Measurements from ENCODE around the gene MPP1. TPM values are rescaled to one million over a fixed set of nuclear protein-coding genes. Genes with fewer than 3 reads are reported as not detected.

Gene MPP1
- polyA plus RNA-seq, 1 of the 3 experiments (the other 2 are of a cell fraction), result 13.3 TPM

DNA sequence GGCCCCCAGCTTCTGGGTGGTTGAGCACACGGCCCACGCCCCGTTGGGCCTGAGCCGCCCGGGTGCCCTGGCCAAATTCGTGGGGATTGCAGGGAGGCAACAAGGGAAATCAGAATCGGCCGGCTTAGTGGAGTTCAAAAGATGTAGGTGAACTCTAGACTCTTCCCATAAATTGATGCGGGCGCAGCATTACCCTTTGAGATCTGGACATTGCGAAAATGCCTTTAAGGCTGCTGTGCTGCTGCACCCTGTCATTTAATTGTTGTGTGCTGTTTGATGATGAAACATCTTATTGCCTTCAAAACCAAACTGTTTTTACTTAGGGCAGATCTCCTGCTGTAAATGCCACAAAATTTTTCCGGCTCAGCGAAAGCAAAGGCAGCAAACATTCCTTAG lies 409 bp upstream of the MPP1 start:
- no peaks in the 10 kb centered on the region for H3K36me3 ChIP-seq (replicated peaks in 1 of 2; ENCODE audit: control insufficient read depth in 1 of 2, insufficient read depth in 2 of 2, low read length in 1 of 2)
- peaks cover 0 to 4% of the 10 kb centered on the region in 2 experiments; a peak in 1 of 4 replicates for H3K4me1 ChIP-seq (ENCODE audit: control insufficient read depth in 1 of 2, insufficient read depth in 2 of 2, low read depth in 1 of 2, low read length in 1 of 2)
- no peaks in the 10 kb centered on the region for H3K79me2 ChIP-seq (ENCODE audit: insufficient read depth)
- H3K4me2 ChIP-seq, result peak overlapping the region; percentile 68; the same call in 1 of the 2 replicates
- no peaks in the 10 kb centered on the region for H4K20me1 ChIP-seq (ENCODE audit: insufficient read depth)
- H3K27me3 ChIP-seq (ENCODE audit: insufficient read depth), result no peaks in the 10 kb centered on the region
- H3K9me2 ChIP-seq, result no peaks in the 10 kb centered on the region
- ChIA-PET CTCF (interaction anchor here (1.0 kb wide), 1 partner anchor 57 kb away, joined by 5 read pairs; no protein-coding TSS in a partner anchor), POLR2A (interaction anchor here (1.7 kb wide), 1 partner anchor 43 kb away, joined by 5 read pairs; the partner anchor contains the start of gene DKC1)
- peak overlapping the region; percentile 30; the same call in 1 of the 2 replicates for H3K9ac ChIP-seq
- peak overlapping the region; percentile 62 to 63 for H3K4me3 ChIP-seq (ENCODE audit: low read depth in 2 of 2, low read length in 1 of 2)
- peak overlapping the region in 1 of 2 experiments; percentile 34; a peak in 1 of 4 replicates for H3K27ac ChIP-seq (ENCODE audit: low read depth in 2 of 2, low read length in 1 of 2)
- H3K9me3 ChIP-seq, result no peaks in the 10 kb centered on the region
- TF ChIP-seq EP300 (IDR thresholded peaks at IDR 0.05; ENCODE audit: borderline replicate concordance in 1 of 2, low read depth in 1 of 2, low read length in 1 of 2) (no peak), YY1 (IDR thresholded peaks at IDR 0.05; ENCODE audit: low read depth) (no peak), TCF12 (IDR thresholded peaks at IDR 0.05) (no peak), SIN3A (IDR thresholded peaks at IDR 0.05; ENCODE audit: borderline replicate concordance, low read depth, low read length) (no peak)
- 6% methylated on average over 13 of the region's 13 CpGs for WGBS (ENCODE audit: low lambda C conversion rate)
- H3F3A ChIP-seq (replicated peaks; ENCODE audit: insufficient read depth), result no peaks in the 10 kb centered on the region
- peak overlapping the region; percentile 81; the same call in 1 of the 2 replicates for H2AFZ ChIP-seq (ENCODE audit: low read depth)
- DNase-seq, result no peak

DNA sequence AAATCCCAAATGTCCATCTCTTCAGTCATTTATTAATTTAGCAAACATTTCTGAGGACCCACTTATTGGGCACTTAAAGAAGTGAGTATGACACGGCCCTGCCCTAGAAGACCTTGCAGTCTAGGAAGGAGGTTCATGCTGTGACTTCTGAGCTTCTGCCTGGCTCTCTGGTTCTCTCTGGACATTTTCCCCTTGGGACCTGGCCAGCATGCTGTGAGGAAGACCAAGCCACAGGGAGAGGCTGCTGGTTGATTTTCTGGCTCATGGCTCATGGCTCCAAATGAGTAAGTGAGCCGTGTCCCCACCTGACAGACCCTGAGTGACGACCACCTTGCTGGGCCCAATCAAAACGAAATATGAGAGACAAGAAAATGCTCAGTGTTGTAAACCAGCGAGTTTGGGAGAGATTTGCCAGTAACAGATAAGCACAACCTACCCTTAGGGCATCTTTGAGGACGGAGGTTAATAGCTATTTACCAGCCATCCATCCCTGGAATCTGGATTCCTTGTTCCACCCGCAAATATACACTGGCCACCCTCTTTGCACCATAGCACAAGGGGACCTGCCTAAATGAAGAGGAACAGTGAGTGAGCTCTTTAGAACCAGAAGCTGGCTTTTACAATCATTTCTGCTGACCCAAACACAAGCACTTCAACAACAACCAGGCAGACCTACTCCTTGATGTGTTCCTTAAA lies 876 bp downstream of the MPP1 start:
- peaks cover 4 to 7% of the 10 kb centered on the region in 2 experiments; a peak in 1 of 4 replicates for H3K4me1 ChIP-seq (ENCODE audit: control insufficient read depth in 1 of 2, insufficient read depth in 2 of 2, low read depth in 1 of 2, low read length in 1 of 2)
- 15% methylated on average over 7 of the region's 7 CpGs for WGBS (ENCODE audit: low lambda C conversion rate)
- no peak overlapping the region; a peak in 1 of 4 replicates for H3K27ac ChIP-seq (ENCODE audit: low read depth in 2 of 2, low read length in 1 of 2)

More for the DNA sequence above, 876 bp downstream of the MPP1 start:
- Histone ChIP-seq H3K4me2 (peak overlapping the region; percentile 68), H3K9me2 (no peaks in the 10 kb centered on the region), H3F3A (replicated peaks; ENCODE audit: insufficient read depth) (no peaks in the 10 kb centered on the region), H3K9me3 (no peaks in the 10 kb centered on the region), H3K9ac (peak overlapping the region; percentile 52; the same call in 1 of the 2 replicates), H3K4me3 (ENCODE audit: low read depth in 2 of 2, low read length in 1 of 2) (peak overlapping the region; percentile 62 to 63), H3K36me3 (replicated peaks in 1 of 2; ENCODE audit: control insufficient read depth in 1 of 2, insufficient read depth in 2 of 2, low read length in 1 of 2) (no peaks in the 10 kb centered on the region), H3K79me2 (ENCODE audit: insufficient read depth) (no peaks in the 10 kb centered on the region), H3K27me3 (ENCODE audit: insufficient read depth) (no peaks in the 10 kb centered on the region), H2AFZ (ENCODE audit: low read depth) (peak overlapping the region; percentile 74), H4K20me1 (ENCODE audit: insufficient read depth) (no peaks in the 10 kb centered on the region)
- POLR2A ChIA-PET, result interaction anchor here (1.7 kb wide), 1 partner anchor 42 kb away, joined by 5 read pairs; the partner anchor contains the start of gene DKC1
- CTCF ChIA-PET, result interaction anchor here (0.7 kb wide), 1 partner anchor 55 kb away, joined by 3 read pairs; no protein-coding TSS in a partner anchor
- peak; percentile 44 for DNase-seq
- TF ChIP-seq GABPA (IDR thresholded peaks at IDR 0.05; ENCODE audit: low read depth) (no peak), MEF2A (IDR thresholded peaks at IDR 0.05; ENCODE audit: borderline replicate concordance, low read depth) (no peak), ELF1 (IDR thresholded peaks at IDR 0.05) (no peak), FOSL2 (IDR thresholded peaks at IDR 0.05; ENCODE audit: borderline replicate concordance, low read depth) (no peak), SMC3 (IDR thresholded peaks at IDR 0.05; ENCODE audit: low read depth, low read length) (no peak), MXI1 (IDR thresholded peaks at IDR 0.05; ENCODE audit: low read depth, low read length) (no peak), RFX5 (IDR thresholded peaks at IDR 0.05; ENCODE audit: low read length) (no peak), RAD21 (IDR thresholded peaks at IDR 0.05; ENCODE audit: low read length) (no peak), CHD2 (IDR thresholded peaks at IDR 0.05; ENCODE audit: low read length, partially characterized antibody) (no peak), TCF12 (IDR thresholded peaks at IDR 0.05) (no peak), JUND (IDR thresholded peaks at IDR 0.05) (no peak)
- TF ChIP-seq, protein P1, sequence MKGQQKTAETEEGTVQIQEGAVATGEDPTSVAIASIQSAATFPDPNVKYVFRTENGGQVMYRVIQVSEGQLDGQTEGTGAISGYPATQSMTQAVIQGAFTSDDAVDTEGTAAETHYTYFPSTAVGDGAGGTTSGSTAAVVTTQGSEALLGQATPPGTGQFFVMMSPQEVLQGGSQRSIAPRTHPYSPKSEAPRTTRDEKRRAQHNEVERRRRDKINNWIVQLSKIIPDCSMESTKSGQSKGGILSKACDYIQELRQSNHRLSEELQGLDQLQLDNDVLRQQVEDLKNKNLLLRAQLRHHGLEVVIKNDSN (IDR thresholded peaks at IDR 0.05; ENCODE audit: borderline replicate concordance, low read depth), result no peak
- TF ChIP-seq, protein P2, sequence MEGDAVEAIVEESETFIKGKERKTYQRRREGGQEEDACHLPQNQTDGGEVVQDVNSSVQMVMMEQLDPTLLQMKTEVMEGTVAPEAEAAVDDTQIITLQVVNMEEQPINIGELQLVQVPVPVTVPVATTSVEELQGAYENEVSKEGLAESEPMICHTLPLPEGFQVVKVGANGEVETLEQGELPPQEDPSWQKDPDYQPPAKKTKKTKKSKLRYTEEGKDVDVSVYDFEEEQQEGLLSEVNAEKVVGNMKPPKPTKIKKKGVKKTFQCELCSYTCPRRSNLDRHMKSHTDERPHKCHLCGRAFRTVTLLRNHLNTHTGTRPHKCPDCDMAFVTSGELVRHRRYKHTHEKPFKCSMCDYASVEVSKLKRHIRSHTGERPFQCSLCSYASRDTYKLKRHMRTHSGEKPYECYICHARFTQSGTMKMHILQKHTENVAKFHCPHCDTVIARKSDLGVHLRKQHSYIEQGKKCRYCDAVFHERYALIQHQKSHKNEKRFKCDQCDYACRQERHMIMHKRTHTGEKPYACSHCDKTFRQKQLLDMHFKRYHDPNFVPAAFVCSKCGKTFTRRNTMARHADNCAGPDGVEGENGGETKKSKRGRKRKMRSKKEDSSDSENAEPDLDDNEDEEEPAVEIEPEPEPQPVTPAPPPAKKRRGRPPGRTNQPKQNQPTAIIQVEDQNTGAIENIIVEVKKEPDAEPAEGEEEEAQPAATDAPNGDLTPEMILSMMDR (IDR thresholded peaks at IDR 0.05), result no peak
- TF ChIP-seq, protein P3, sequence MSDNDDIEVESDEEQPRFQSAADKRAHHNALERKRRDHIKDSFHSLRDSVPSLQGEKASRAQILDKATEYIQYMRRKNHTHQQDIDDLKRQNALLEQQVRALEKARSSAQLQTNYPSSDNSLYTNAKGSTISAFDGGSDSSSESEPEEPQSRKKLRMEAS (IDR thresholded peaks at IDR 0.05; ENCODE audit: low read depth), result no peak
- TF ChIP-seq, protein P4, sequence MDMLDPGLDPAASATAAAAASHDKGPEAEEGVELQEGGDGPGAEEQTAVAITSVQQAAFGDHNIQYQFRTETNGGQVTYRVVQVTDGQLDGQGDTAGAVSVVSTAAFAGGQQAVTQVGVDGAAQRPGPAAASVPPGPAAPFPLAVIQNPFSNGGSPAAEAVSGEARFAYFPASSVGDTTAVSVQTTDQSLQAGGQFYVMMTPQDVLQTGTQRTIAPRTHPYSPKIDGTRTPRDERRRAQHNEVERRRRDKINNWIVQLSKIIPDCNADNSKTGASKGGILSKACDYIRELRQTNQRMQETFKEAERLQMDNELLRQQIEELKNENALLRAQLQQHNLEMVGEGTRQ (IDR thresholded peaks at IDR 0.05; ENCODE audit: borderline replicate concordance, low read depth, low read length), result no peak

All from SK-N-SH (cell line).